HepG2 (cell line): ENCODE measurements around the gene GTPBP6. TPM values are rescaled to one million over a fixed set of nuclear protein-coding genes. Genes with fewer than 3 reads are reported as not detected.

ENCODE experiments used
- ARID2 ChIP-seq: sonication (generic); formaldehyde crosslinking; IDR thresholded peaks from 2 replicates; pipeline ENCODE4 v1.8.1; 2022; ENCODE audit warnings: mild to moderate bottlenecking, missing genetic modification reagents, borderline replicate concordance
- MTF2 ChIP-seq: sonication (generic); formaldehyde crosslinking; IDR thresholded peaks from 2 replicates; pipeline ENCODE4 v1.5.0; 2020; ENCODE audit warnings: missing genetic modification reagents, borderline replicate concordance
- NFYC ChIP-seq: IDR thresholded peaks from 2 replicates; pipeline ENCODE4 v1.6.1; 2016; ENCODE audit warnings: missing genetic modification reagents, missing compliant biosample characterization
- PRDM4 ChIP-seq: sonication (generic); formaldehyde crosslinking; IDR thresholded peaks from 2 replicates; pipeline ENCODE4 v1.9.0; 2021; ENCODE audit warnings: missing genetic modification reagents, borderline replicate concordance
- RXRB ChIP-seq: IDR thresholded peaks from 2 replicates; pipeline ENCODE4 v1.6.1; 2016; ENCODE audit warnings: borderline replicate concordance, missing genetic modification reagents, missing compliant biosample characterization
- SP5 ChIP-seq: IDR thresholded peaks from 2 replicates; pipeline ENCODE4 v1.6.1; 2016; ENCODE audit warnings: low read depth, borderline replicate concordance
- ZBTB1 ChIP-seq: sonication (generic); formaldehyde crosslinking; IDR thresholded peaks from 2 replicates; pipeline ENCODE4 v1.4.0; 2020; ENCODE audit warnings: missing genetic modification reagents, borderline replicate concordance
- ZNF260 ChIP-seq: sonication (generic); formaldehyde crosslinking; IDR thresholded peaks from 2 replicates; pipeline ENCODE4 v1.4.0; 2020; ENCODE audit warnings: missing genetic modification reagents, low read depth, mild to moderate bottlenecking, borderline replicate concordance
- ZNF530 ChIP-seq: sonication (generic); formaldehyde crosslinking; IDR thresholded peaks from 2 replicates; pipeline ENCODE4 v1.5.0; 2020; ENCODE audit warnings: low read depth, mild to moderate bottlenecking, missing genetic modification reagents
- ZNF556 ChIP-seq: sonication (generic); formaldehyde crosslinking; IDR thresholded peaks from 2 replicates; pipeline ENCODE4 v1.4.0; 2020; ENCODE audit warnings: mild to moderate bottlenecking, missing genetic modification reagents, borderline replicate concordance
- ZNF770 ChIP-seq: sonication (generic); formaldehyde crosslinking; IDR thresholded peaks from 2 replicates; pipeline ENCODE4 v1.5.0; 2020; ENCODE audit warnings: mild to moderate bottlenecking, missing genetic modification reagents
- polyA plus RNA-seq, 8 experiments: library from polyadenylated mRNA; depleted of rRNA in 3 of 8; stranded (reverse) in 7 of 8; unstranded in 1 of 8; fragments of >200 nt; fragmentation: Illumina TruSeq in 4 of 8; extraction: Trizol in 4 of 8; gene quantifications; 2 replicates each; pipeline versions ENCODE4 v1.2.1 to v1.2.3, GENCODE V29; 2011 to 2016; ENCODE audit warnings: low read depth in 4 of 8, missing spikeins in 1 of 8, mixed read lengths in 1 of 8; ENCODE audit not compliant: insufficient read depth in 1 of 8
- total RNA-seq, 5 experiments: library from RNA; depleted of rRNA; stranded (reverse); fragments of >200 nt; fragmentation: Illumina TruSeq; extraction: Trizol; gene quantifications; 2 replicates each; pipeline ENCODE4 v1.2.3, GENCODE V29; 2016; ENCODE audit warnings: low read depth in 1 of 5
- TF ChIP-seq, protein P1 (sequence below): sonication (generic); formaldehyde crosslinking; conservative IDR thresholded peaks from 2 replicates; pipeline ENCODE4 v1.4.0; 2020; ENCODE audit warnings: missing genetic modification reagents
- TF ChIP-seq, protein P2 (sequence below), 2 experiments: sonication (generic) in 1 of 2; formaldehyde crosslinking in 1 of 2; IDR thresholded peaks; 2 replicates each; pipeline versions ENCODE4 v1.4.0 to v1.6.1; 2016 to 2020; ENCODE audit warnings: borderline replicate concordance in 1 of 2, low read depth in 1 of 2, mild to moderate bottlenecking in 1 of 2, missing genetic modification reagents in 1 of 2
- TF ChIP-seq, protein P3 (sequence below): sonication (generic); formaldehyde crosslinking; IDR thresholded peaks from 2 replicates; pipeline ENCODE4 v1.4.0; 2020; ENCODE audit warnings: missing genetic modification reagents

The GTPBP6 gene
- total and polyA plus RNA-seq, 2 of the 13 experiments (the other 11 are each of a cell fraction or from before 2014, with no cell fraction given) = 20.2 to 39.6 TPM

GRCh38 chrX:281166-281999, 37.2 kb downstream of the GTPBP6 start, which contains the start of gene PLCXD1 (continued):
- TF ChIP-seq, protein P1, sequence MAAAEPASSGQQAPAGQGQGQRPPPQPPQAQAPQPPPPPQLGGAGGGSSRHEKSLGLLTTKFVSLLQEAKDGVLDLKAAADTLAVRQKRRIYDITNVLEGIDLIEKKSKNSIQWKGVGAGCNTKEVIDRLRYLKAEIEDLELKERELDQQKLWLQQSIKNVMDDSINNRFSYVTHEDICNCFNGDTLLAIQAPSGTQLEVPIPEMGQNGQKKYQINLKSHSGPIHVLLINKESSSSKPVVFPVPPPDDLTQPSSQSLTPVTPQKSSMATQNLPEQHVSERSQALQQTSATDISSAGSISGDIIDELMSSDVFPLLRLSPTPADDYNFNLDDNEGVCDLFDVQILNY (CRISPR knock-in tag) = no peak
- no peak; the same call in 1 of the 2 replicates for TF ChIP-seq RXRB (CRISPR knock-in tag)
- TF ChIP-seq ZNF260 (CRISPR knock-in tag) = no peak
- no peak for TF ChIP-seq ZNF556 (CRISPR knock-in tag)
- no peak for TF ChIP-seq PRDM4
- no peak for TF ChIP-seq ARID2
- TF ChIP-seq ZBTB1 (CRISPR knock-in tag) = no peak
- TF ChIP-seq, protein P2, sequence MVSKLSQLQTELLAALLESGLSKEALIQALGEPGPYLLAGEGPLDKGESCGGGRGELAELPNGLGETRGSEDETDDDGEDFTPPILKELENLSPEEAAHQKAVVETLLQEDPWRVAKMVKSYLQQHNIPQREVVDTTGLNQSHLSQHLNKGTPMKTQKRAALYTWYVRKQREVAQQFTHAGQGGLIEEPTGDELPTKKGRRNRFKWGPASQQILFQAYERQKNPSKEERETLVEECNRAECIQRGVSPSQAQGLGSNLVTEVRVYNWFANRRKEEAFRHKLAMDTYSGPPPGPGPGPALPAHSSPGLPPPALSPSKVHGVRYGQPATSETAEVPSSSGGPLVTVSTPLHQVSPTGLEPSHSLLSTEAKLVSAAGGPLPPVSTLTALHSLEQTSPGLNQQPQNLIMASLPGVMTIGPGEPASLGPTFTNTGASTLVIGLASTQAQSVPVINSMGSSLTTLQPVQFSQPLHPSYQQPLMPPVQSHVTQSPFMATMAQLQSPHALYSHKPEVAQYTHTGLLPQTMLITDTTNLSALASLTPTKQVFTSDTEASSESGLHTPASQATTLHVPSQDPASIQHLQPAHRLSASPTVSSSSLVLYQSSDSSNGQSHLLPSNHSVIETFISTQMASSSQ (IDR thresholded peaks at IDR 0.05; ENCODE audit: low read depth) = no peak
- TF ChIP-seq, protein P2 (CRISPR knock-in tag; IDR thresholded peaks at IDR 0.05; ENCODE audit: borderline replicate concordance) = no peak
- TF ChIP-seq MTF2 (CRISPR knock-in tag) = no peak
- TF ChIP-seq ZNF530 (CRISPR knock-in tag) = no peak
- peak; percentile 63; the same call in 1 of the 2 replicates for TF ChIP-seq SP5 (CRISPR knock-in tag)
- TF ChIP-seq, protein P3, sequence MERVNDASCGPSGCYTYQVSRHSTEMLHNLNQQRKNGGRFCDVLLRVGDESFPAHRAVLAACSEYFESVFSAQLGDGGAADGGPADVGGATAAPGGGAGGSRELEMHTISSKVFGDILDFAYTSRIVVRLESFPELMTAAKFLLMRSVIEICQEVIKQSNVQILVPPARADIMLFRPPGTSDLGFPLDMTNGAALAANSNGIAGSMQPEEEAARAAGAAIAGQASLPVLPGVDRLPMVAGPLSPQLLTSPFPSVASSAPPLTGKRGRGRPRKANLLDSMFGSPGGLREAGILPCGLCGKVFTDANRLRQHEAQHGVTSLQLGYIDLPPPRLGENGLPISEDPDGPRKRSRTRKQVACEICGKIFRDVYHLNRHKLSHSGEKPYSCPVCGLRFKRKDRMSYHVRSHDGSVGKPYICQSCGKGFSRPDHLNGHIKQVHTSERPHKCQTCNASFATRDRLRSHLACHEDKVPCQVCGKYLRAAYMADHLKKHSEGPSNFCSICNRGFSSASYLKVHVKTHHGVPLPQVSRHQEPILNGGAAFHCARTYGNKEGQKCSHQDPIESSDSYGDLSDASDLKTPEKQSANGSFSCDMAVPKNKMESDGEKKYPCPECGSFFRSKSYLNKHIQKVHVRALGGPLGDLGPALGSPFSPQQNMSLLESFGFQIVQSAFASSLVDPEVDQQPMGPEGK (CRISPR knock-in tag) = peak; percentile 84
- TF ChIP-seq NFYC (CRISPR knock-in tag) = no peak
- peak; percentile 72 for TF ChIP-seq ZNF770
